Activated naive CD8-positive, alpha-beta T cell treated with anti-CD3 and anti-CD28 coated beads for 36 hours (primary cell): ENCODE measurements around the gene SMARCAL1. TPM values are rescaled to one million over a fixed set of nuclear protein-coding genes. Genes with fewer than 3 reads are reported as not detected.

Experiments used
- DNase-seq: peaks from one replicate; pipeline ENCODE4 v3.0.0; 2021
- H3K27ac Mint-ChIP-seq: one replicate; pipeline ENCODE4 v1.8.0; 2022; ENCODE audit warnings: mild to moderate bottlenecking, moderate library complexity, mixed read lengths
- H3K27me3 Mint-ChIP-seq: one replicate; pipeline ENCODE4 v1.8.0; 2022; ENCODE audit warnings: mild to moderate bottlenecking, mixed read lengths
- H3K36me3 Mint-ChIP-seq: one replicate; pipeline ENCODE4 v1.8.0; 2021; ENCODE audit warnings: mild to moderate bottlenecking, mixed read lengths
- H3K4me1 Mint-ChIP-seq: one replicate; pipeline ENCODE4 v1.8.0; 2021; ENCODE audit warnings: mixed read lengths
- H3K4me3 Mint-ChIP-seq: one replicate; pipeline ENCODE4 v1.8.0; 2022; ENCODE audit warnings: mild to moderate bottlenecking, moderate library complexity, mixed read lengths
- H3K9me3 Mint-ChIP-seq: one replicate; pipeline ENCODE4 v1.8.0; 2022; ENCODE audit warnings: mixed read lengths
- total RNA-seq, 2 experiments: library from RNA; stranded (reverse); gene quantifications; one replicate each; pipeline ENCODE4 v1.2.3, GENCODE V29; 2021

Gene SMARCAL1
- total RNA-seq, 2 experiments from 2014 or later = 22.4 to 25.3 TPM

- H3K36me3 Mint-ChIP-seq = peaks cover 2% of the 10 kb centered on the region
- no peaks in the 10 kb centered on the region for H3K9me3 Mint-ChIP-seq
- DNase-seq = no peak
- H3K4me1 Mint-ChIP-seq = peaks cover under 1% of the 10 kb centered on the region
- no peaks in the 10 kb centered on the region for H3K27me3 Mint-ChIP-seq
- no peak overlapping the region for H3K27ac Mint-ChIP-seq
- no peak overlapping the region for H3K4me3 Mint-ChIP-seq
Observed at GRCh38 chr2:216469661-216470060, 57.4 kb downstream of the SMARCAL1 start.

DNA sequence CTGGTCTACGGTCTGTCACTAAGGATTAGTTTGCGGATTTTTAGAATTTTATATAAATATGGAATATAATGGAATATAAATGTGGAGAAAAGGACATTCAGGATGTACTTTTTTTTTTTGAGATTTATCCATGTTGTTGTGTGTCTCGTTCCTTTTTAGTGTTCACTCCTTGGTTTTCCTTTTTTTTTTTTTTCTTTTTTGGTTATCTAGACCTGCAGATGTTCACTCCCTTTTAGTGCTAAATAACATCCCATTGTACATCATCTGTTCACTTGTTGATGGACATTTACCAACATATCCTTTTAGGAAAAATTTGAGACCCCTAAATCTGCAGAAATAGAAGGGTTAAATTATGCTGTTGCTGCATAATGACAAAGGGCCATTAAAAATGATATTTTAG is 60.9 kb downstream of the SMARCAL1 start:
- no peaks in the 10 kb centered on the region for H3K9me3 Mint-ChIP-seq
- peaks cover 12% of the 10 kb centered on the region for H3K36me3 Mint-ChIP-seq

DNA sequence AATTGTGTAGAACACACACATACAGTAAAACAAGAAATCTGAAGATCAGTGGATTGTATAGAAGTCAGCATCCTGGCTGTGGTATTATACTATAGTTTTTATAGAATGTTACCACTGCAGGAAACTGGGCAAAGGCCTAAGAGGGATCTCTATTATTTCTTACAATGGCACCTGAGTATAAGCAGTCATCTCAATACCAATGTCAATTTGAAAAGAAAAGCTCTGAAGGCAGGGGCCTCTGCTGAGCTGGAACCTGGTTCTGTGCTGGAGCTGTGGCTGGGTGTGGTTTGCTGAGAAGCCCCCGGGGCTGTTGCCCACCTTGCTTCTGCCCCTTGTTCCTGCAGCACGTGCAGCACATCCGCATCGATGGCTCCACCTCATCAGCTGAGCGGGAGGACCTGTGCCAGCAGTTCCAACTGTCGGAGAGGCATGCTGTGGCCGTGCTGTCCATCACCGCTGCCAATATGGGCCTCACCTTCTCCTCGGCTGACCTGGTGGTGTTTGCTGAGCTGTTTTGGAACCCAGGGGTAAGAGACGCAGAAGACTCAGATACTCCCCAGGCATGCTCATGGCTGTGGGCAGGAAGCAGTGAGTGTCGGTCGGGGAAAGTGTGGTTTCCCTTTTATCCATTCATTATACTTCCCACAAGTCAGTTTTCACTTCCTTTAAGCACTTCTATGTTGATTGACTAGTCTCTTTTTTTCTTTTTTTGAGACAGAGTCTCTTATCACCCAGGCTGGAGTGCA is 62.8 kb downstream of the SMARCAL1 start:
- peak; percentile 35 for DNase-seq
- H3K27ac Mint-ChIP-seq = peak overlapping the region; percentile 70

More for the DNA sequence above, 60.9 kb downstream of the SMARCAL1 start:
- H3K4me1 Mint-ChIP-seq = peaks cover 19% of the 10 kb centered on the region
- no peaks in the 10 kb centered on the region for H3K27me3 Mint-ChIP-seq
- no peak for DNase-seq
- no peak overlapping the region for H3K4me3 Mint-ChIP-seq
- H3K27ac Mint-ChIP-seq = no peak overlapping the region

GRCh38 chr2:216475767-216476166 is 63.5 kb downstream of the SMARCAL1 start:
- Mint-ChIP-seq H3K27ac (peak overlapping the region; percentile 70), H3K9me3 (no peaks in the 10 kb centered on the region), H3K4me3 (peak overlapping the region; percentile 37), H3K27me3 (no peaks in the 10 kb centered on the region), H3K36me3 (peaks cover 18% of the 10 kb centered on the region), H3K4me1 (peaks cover 24% of the 10 kb centered on the region)
- DNase-seq = no peak

More for the DNA sequence above, 62.8 kb downstream of the SMARCAL1 start:
- no peaks in the 10 kb centered on the region for H3K27me3 Mint-ChIP-seq
- peaks cover 18% of the 10 kb centered on the region for H3K36me3 Mint-ChIP-seq
- H3K4me1 Mint-ChIP-seq = peaks cover 24% of the 10 kb centered on the region
- H3K9me3 Mint-ChIP-seq = no peaks in the 10 kb centered on the region
- peak overlapping the region; percentile 37 for H3K4me3 Mint-ChIP-seq

GRCh38 chr2:216477283-216478035 is 65.2 kb downstream of the SMARCAL1 start:
- Mint-ChIP-seq H3K27ac (peak overlapping the region; percentile 23), H3K4me3 (no peak overlapping the region), H3K4me1 (peaks cover 24% of the 10 kb centered on the region), H3K9me3 (no peaks in the 10 kb centered on the region), H3K27me3 (no peaks in the 10 kb centered on the region), H3K36me3 (peaks cover 21% of the 10 kb centered on the region)
- no peak for DNase-seq

DNA sequence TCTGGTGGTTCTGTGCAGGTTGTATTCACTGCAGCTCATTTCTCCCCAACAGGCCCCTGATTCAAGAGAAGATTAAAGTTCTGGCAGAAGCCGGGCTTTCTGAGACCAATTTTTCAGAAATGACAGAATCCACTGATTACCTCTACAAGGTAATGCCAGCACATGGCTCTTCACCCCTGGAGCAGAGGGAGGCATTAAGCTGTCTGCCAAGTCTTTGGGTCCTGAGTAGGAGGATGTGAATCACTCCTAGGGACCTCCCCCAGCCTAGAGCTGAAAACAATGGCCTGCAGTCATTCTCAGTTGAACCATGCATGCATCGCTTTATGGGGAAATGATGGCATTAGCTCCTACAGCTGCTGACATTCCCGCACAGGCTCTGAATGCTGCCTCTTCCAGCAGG is 65.9 kb downstream of the SMARCAL1 start:
- no peak overlapping the region for H3K27ac Mint-ChIP-seq

GRCh38 chr2:216478791-216479190 is 66.5 kb downstream of the SMARCAL1 start:
- H3K27ac Mint-ChIP-seq = no peak overlapping the region
- no peak overlapping the region for H3K4me3 Mint-ChIP-seq
- no peak for DNase-seq
- peaks cover 24% of the 10 kb centered on the region for H3K36me3 Mint-ChIP-seq
- H3K9me3 Mint-ChIP-seq = no peaks in the 10 kb centered on the region
- peaks cover 24% of the 10 kb centered on the region for H3K4me1 Mint-ChIP-seq
- H3K27me3 Mint-ChIP-seq = no peaks in the 10 kb centered on the region

More for the DNA sequence above, 65.9 kb downstream of the SMARCAL1 start:
- no peaks in the 10 kb centered on the region for H3K27me3 Mint-ChIP-seq
- peak; percentile 20 for DNase-seq
- H3K9me3 Mint-ChIP-seq = no peaks in the 10 kb centered on the region
- H3K4me3 Mint-ChIP-seq = no peak overlapping the region
- peaks cover 24% of the 10 kb centered on the region for H3K36me3 Mint-ChIP-seq
- H3K4me1 Mint-ChIP-seq = peaks cover 24% of the 10 kb centered on the region

DNA sequence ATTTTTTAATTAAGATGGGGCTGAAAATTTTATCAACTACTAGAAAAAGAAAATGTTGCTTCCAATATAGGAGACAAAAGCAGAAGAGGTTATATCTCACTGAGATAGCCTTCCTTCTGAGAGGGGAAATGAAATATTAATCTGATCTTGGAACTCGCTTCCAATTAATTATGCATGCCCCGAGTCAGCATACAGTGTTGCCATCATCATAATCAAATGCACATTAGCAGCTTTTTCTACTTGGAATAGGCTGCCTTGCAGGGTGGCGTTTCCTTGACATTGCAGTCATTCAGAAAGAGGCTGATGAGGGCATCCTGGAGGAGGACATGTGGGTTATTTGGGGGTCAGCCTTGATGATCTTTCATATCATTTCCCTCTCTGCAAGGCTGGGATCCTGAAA is 67.9 kb downstream of the SMARCAL1 start:
- no peak for DNase-seq
- H3K36me3 Mint-ChIP-seq = peaks cover 23% of the 10 kb centered on the region
- H3K4me3 Mint-ChIP-seq = no peak overlapping the region
- no peaks in the 10 kb centered on the region for H3K9me3 Mint-ChIP-seq
- no peak overlapping the region for H3K27ac Mint-ChIP-seq
- peaks cover 19% of the 10 kb centered on the region for H3K4me1 Mint-ChIP-seq
- no peaks in the 10 kb centered on the region for H3K27me3 Mint-ChIP-seq

DNA sequence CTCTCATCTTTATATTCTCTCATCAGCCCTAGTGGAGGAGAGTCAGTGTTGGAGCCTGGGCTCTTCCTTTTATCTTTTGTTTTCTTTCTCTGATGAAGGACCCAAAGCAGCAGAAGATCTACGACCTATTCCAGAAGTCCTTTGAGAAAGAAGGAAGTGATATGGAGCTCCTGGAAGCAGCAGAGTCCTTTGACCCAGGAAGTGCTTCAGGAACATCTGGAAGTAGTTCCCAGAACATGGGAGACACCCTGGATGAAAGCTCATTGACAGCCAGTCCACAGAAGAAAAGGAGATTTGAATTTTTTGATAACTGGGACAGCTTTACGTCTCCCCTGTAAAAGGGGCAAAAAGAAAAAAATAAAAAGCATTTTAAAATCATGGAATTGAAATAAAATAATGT is 70.4 kb downstream of the SMARCAL1 start:
- H3K27ac Mint-ChIP-seq = no peak overlapping the region
- no peak overlapping the region for H3K4me3 Mint-ChIP-seq
- peaks cover 11% of the 10 kb centered on the region for H3K4me1 Mint-ChIP-seq
- no peaks in the 10 kb centered on the region for H3K9me3 Mint-ChIP-seq
- H3K36me3 Mint-ChIP-seq = peaks cover 11% of the 10 kb centered on the region
- no peak for DNase-seq
- no peaks in the 10 kb centered on the region for H3K27me3 Mint-ChIP-seq

DNA sequence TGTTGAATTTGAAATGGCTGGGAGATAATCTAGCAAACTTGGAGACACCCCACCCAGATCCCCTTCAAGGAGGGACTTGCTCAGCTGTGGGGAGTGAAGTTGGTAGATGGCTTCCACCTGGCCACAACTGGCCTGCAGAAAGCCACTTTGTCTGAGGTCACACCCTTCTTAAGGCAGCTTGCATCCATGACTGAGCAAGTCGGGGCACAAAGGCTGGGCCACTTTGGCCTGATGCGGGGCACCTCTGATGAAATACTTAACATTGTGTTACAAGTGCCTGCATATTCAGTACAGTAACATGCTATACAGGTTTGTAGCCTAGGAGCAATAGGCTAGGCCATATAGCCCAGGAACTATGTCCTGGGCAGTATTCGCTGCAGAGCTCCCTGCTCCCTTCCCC is 73.0 kb downstream of the SMARCAL1 start:
- DNase-seq = no peak
- Mint-ChIP-seq H3K27me3 (no peaks in the 10 kb centered on the region), H3K27ac (no peak overlapping the region), H3K4me3 (no peak overlapping the region), H3K36me3 (peaks cover 5% of the 10 kb centered on the region), H3K4me1 (no peaks in the 10 kb centered on the region), H3K9me3 (no peaks in the 10 kb centered on the region)

DNA sequence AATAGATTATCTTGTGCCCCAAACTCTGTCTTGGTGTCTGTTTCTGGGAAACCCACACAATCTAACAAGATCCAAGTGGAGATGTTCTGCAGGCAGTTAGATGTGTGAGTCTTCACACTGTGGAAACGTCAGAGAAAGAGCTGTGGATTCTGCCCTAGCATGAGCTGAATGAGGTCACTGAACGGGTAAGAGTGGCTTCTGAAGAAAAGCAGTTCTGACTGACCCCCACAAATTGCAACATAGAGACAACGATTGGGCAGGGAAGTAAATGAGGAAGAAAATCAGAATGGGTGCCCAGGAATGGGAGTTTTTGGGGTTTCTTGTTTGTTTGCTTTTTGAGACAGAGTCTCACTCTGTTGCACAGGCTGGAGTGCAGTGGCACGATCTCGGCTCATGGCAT is 73.5 kb downstream of the SMARCAL1 start:
- Mint-ChIP-seq H3K27me3 (no peaks in the 10 kb centered on the region), H3K27ac (no peak overlapping the region), H3K4me3 (no peak overlapping the region), H3K36me3 (peaks cover 5% of the 10 kb centered on the region), H3K4me1 (no peaks in the 10 kb centered on the region), H3K9me3 (no peaks in the 10 kb centered on the region)
- DNase-seq = no peak

GRCh38 chr2:216486271-216486670 is 74.0 kb downstream of the SMARCAL1 start:
- H3K27me3 Mint-ChIP-seq = no peaks in the 10 kb centered on the region
- H3K9me3 Mint-ChIP-seq = no peaks in the 10 kb centered on the region
- no peaks in the 10 kb centered on the region for H3K4me1 Mint-ChIP-seq
- DNase-seq = no peak
- no peak overlapping the region for H3K4me3 Mint-ChIP-seq
- peaks cover 5% of the 10 kb centered on the region for H3K36me3 Mint-ChIP-seq
- H3K27ac Mint-ChIP-seq = no peak overlapping the region

DNA sequence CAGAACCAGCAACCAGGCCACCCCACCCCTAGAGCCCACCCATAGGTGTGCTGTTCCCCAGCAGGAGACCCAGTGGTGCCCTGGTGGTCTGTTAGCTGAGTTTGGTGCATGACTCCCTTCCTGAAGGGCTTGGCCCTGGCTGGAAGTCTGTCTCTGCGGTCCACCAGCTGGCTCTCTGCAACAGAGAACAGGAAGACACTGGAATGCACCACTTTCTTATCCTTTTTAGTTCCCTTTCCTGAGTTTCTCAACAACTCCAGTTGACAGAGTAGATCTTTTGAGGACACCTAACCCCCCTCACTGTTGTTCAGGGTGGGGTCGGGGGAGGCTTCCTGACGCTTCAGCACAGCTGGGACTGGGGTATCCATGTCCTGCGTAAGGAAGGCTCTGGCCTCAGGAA is 74.4 kb downstream of the SMARCAL1 start:
- H3K27ac Mint-ChIP-seq = no peak overlapping the region
- H3K4me1 Mint-ChIP-seq = no peaks in the 10 kb centered on the region
- DNase-seq = no peak
- H3K9me3 Mint-ChIP-seq = no peaks in the 10 kb centered on the region
- H3K4me3 Mint-ChIP-seq = no peak overlapping the region
- H3K27me3 Mint-ChIP-seq = no peaks in the 10 kb centered on the region
- peaks cover 5% of the 10 kb centered on the region for H3K36me3 Mint-ChIP-seq

DNA sequence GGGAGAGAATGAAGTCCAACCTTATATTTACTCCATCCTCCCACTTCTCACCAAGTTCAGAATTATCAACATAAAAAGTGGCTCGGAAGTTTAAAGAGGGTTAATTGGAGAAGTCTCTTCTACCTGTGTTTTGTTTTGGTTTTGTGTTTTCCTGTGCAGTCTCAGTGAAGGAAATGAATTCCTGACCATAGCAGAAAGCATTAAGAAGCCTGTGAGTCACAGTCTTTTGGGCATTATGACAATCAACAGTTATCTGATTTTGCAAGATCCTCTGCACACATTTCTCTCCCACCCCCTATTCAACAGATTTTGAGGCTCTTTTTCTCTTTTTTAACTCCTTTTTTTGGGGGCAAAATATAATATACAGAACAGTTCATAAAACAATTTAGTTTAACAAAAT is 77.8 kb downstream of the SMARCAL1 start:
- no peaks in the 10 kb centered on the region for H3K27me3 Mint-ChIP-seq
- H3K36me3 Mint-ChIP-seq = no peaks in the 10 kb centered on the region
- no peak for DNase-seq
- no peak overlapping the region for H3K4me3 Mint-ChIP-seq
- H3K9me3 Mint-ChIP-seq = no peaks in the 10 kb centered on the region
- H3K27ac Mint-ChIP-seq = no peak overlapping the region
- no peaks in the 10 kb centered on the region for H3K4me1 Mint-ChIP-seq

DNA sequence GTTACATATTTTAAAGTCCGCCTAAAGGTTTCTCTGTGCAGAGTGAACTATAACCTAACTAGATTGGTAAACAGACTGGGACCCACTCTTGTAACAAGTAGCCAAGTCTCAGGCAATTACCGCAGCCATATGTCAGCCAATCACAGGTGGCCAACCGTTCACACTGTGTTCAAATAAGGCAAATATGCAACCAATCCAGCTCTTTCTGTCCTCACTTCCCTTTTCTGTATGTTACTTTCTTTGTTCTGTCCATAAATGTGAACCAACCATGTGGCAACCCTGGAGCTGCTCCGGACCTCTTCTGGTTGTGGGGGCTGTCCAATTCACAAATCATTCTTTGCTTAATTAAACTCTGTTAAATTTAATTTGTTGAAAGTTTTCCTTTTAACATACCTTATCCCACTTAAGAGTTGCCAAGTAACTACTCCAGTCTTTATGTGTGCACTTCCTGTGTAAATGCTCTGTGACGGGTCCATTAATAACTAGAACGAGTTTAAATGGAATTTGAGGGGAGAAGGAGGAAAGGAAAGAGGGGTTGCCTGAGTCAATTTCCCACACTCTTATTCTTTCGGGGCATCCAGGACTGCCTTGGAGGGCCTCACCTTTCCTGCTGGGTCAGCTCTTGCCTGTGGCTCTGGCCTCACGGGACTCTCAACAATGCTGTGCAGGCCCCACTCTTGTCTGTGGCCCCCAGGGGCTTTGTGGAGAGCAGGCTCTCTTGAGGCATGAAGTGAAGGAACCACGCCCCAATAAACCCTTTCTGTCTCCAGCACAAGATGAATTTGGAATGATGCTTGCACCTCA is 79.7 kb downstream of the SMARCAL1 start:
- H3K9me3 Mint-ChIP-seq = no peaks in the 10 kb centered on the region
- no peak overlapping the region for H3K27ac Mint-ChIP-seq
- peaks cover 12% of the 10 kb centered on the region for H3K4me1 Mint-ChIP-seq
- no peaks in the 10 kb centered on the region for H3K36me3 Mint-ChIP-seq
- H3K27me3 Mint-ChIP-seq = no peaks in the 10 kb centered on the region
- no peak for DNase-seq
- no peak overlapping the region for H3K4me3 Mint-ChIP-seq
